Epithelial cell of proximal tubule (primary cell): ENCODE measurements around the gene RAI14. TPM values are rescaled to one million over a fixed set of nuclear protein-coding genes. Genes with fewer than 3 reads are reported as not detected.

Source experiments
- DNase-seq: peaks from one replicate; pipeline ENCODE4 v3.0.0-alpha.2; 2011; ENCODE audit warnings: low read depth
- H3K4me3 ChIP-seq: 2 replicates; pipeline ENCODE4 v1.5.1; 2011; ENCODE audit warnings: low read depth, mild to moderate bottlenecking, low read length
- CTCF ChIP-seq: conservative IDR thresholded peaks from 2 replicates; pipeline ENCODE4 v1.5.1; 2012; ENCODE audit warnings: low read depth, mild to moderate bottlenecking, low read length
- total RNA-seq: library from RNA; depleted of rRNA; stranded (reverse); fragments of >200 nt; gene quantifications from 2 replicates; pipeline ENCODE4 v1.2.3, GENCODE V29; 2015

The RAI14 gene
- total RNA-seq, 1 donor from 2014 or later: 139 TPM

GRCh38 chr5:34663771-34664496, 7.8 kb downstream of the RAI14 start:
- TF ChIP-seq CTCF: no peak
- no peak overlapping the region for H3K4me3 ChIP-seq
- no peak for DNase-seq

DNA sequence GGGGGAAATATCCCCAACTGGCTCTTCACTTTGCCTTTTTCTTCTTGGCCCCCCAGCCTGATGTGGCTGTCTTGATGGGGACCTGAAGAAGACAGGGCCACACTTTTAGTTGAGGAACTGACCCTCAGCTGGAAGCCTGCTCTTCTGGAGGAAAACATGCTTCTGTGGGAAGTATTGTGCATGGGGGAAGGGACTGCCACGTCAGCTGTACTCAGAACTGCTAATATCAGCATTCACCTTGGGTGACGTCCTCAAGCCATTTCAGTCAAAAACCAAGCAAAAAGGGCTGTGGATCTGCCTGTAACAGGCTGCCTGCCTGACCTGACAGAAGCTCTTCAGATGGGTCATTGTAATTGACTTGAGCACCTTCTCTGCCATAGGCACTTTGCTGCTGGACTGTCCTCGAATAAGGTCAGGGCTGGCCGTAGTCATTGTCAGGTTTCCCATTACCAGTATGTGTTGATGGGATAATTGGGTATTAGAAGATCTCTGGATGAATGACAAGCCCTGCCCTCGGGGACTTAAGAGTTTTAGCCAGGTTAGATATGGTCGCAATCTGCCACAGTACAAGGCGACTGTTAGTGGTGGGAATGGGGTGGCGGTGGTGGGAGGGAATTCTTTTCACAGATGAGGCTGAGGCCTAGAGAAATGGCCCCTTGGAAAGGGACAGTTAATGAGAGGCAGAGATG, 10.4 kb downstream of the RAI14 start:
- H3K4me3 ChIP-seq: no peak overlapping the region
- DNase-seq: no peak
- TF ChIP-seq CTCF: no peak

DNA sequence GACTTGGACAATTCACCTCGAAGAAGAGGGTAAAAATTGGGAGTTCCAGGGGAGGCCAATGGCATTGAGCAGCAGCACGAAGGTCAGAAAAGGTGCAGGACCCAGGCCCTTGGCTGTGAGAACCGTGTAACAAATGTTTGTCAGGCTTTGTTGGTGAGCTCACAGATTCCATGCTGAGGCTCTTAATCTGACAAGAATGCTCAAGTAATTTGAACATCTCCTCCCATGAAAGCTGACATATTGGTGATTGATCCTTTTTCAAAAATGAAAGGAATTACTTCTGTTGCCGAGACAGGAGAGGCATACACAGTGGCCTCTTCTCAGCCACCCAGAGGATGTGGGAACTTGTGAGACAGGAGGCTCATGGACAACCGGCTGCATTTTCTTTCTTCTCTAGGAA, 11.6 kb downstream of the RAI14 start:
- DNase-seq: no peak
- TF ChIP-seq CTCF: no peak
- no peak overlapping the region for H3K4me3 ChIP-seq

DNA sequence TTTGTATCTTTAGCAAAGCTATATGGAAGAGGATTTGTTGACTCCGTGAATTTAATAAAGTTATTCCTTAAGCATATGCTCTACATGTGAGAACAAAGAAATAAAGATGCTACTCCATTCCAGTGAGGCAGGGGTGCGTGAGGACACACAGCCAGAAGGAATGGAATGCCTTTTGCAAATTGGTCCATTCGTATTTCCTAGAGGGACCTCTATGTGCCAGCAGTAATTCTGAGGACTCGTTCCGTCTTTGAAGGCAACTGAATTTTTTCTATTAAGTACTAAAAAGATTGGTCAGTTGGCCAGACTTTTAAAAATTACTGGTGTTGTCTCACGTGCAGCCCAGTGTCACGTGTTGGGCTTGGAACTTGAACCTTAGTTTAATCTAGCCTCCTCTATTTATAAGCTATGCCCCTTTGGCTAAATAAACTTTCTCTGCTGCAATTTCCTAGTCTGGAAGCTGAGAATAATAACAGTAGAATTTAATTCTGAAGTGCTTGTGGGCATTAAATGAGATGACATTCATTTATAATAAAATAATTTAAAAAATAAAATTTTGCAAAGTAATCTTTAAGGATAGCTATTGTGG, 13.9 kb downstream of the RAI14 start:
- no peak for DNase-seq
- TF ChIP-seq CTCF: no peak
- no peak overlapping the region for H3K4me3 ChIP-seq

DNA sequence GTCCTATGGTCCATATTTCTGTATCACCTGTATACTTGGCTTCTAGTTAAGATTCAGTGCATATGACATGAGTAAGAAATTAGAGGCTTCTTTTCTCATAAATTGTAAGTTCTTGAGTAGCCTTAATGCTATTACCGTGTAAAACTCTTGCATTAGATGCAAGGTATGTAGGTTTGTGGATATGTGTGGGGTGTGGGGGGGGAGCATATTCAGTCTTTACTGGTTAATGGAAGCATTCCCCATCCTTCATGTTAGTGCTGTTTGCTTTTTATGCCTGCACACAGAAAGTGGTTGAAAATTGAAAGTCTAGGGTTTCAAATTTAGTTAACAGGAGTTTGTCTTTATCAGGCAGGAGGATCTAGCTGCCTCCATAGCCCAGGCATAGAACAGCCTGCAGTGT, 16.1 kb downstream of the RAI14 start:
- H3K4me3 ChIP-seq: no peak overlapping the region
- TF ChIP-seq CTCF: no peak
- DNase-seq: no peak

GRCh38 chr5:34673463-34674125, 17.5 kb downstream of the RAI14 start:
- no peak for DNase-seq
- no peak for TF ChIP-seq CTCF
- no peak overlapping the region for H3K4me3 ChIP-seq
